K562 (cell line): ENCODE data around the gene USP24. TPM values are rescaled to one million over a fixed set of nuclear protein-coding genes. Genes with fewer than 3 reads are reported as not detected.

Source experiments
- ATAC-seq: fragments of 200-7000 bp; cut with Tn5 transposase; 3 replicates; pipeline ENCODE4 v1.9.1; 2020; ENCODE audit warnings: moderate library complexity
- BruUV-seq: library from RNA; stranded (reverse); fragments of 400-500 nt; replicated peaks from 2 replicates; lab custom pipeline; 2021; lab: Mats Ljungman, UMichigan
- CTCF ChIA-PET: fragments of 300-600 bp; formaldehyde crosslinking; extraction: SDS; loops from one replicate; lab custom pipeline; 2021; ENCODE audit warnings: low intra/inter-chr PET ratio; lab: Yijun Ruan, JAX
- POLR2A ChIA-PET: fragments of 300-600, 350-650 bp; sonication (Branson Sonifier 250); formaldehyde crosslinking; extraction: SDS; loops from one replicate; lab custom pipeline; 2021; ENCODE audit warnings: antibody characterized with exemption, inconsistent platforms; lab: Yijun Ruan, JAX
- DNase-seq, 4 experiments: peaks; one replicate each; pipeline versions ENCODE4 v3.0.0 to v3.0.0-alpha.2; 2011 to 2018; ENCODE audit warnings: low spot score in 3 of 4, mixed read lengths in 3 of 4; ENCODE audit errors: extremely low read depth in 1 of 4
- FAIRE-seq: peaks from 2 replicates; lab custom pipeline; 2011; peaks lifted over from hg19 to GRCh38; lab: Jason Lieb, UNC
- H2AFZ ChIP-seq: 2 replicates; pipeline ENCODE4 v1.6.0; 2011; ENCODE audit warnings: low read depth, low read length, control low read depth, inconsistent platforms
- H3K27ac ChIP-seq: fragments of 200-600 bp; 3 replicates; pipeline ENCODE4 v1.8.0; 2011; ENCODE audit warnings: low read depth, mild to moderate bottlenecking, control low read depth, inconsistent platforms, low read length, moderate library complexity, mixed read lengths; ENCODE audit errors: extremely low read depth
- H3K27me3 ChIP-seq, 2 experiments: fragments of 300-600 bp in 1 of 2; 2 replicates in 1 of 2; 3 replicates in 1 of 2; pipeline versions ENCODE4 v1.6.0 to v1.8.0; 2011; ENCODE audit warnings: inconsistent platforms in 2 of 2, low read length in 2 of 2, mild to moderate bottlenecking in 1 of 2, mixed read lengths in 1 of 2, moderate library complexity in 1 of 2; ENCODE audit not compliant: control insufficient read depth in 2 of 2, insufficient read depth in 2 of 2
- H3K36me3 ChIP-seq: fragments of 300-600 bp; 3 replicates; pipeline ENCODE4 v1.8.0; 2011; ENCODE audit warnings: mild to moderate bottlenecking, low read length, inconsistent platforms; ENCODE audit not compliant: control insufficient read depth, insufficient read depth
- H3K4me1 ChIP-seq, 2 experiments: fragments of 200-600 bp in 1 of 2; replicated peaks in 1 of 2; 2 replicates in 1 of 2; 3 replicates in 1 of 2; pipeline versions ENCODE4 v1.5.1 to v1.8.0; 2011; ENCODE audit warnings: inconsistent platforms in 2 of 2, low read length in 2 of 2, mild to moderate bottlenecking in 1 of 2, mixed read lengths in 1 of 2, moderate library complexity in 1 of 2; ENCODE audit not compliant: control insufficient read depth in 2 of 2, insufficient read depth in 2 of 2
- H3K4me2 ChIP-seq: 2 replicates; pipeline ENCODE4 v1.6.1; 2011; ENCODE audit warnings: low read length, control low read depth, inconsistent platforms, mixed read lengths; ENCODE audit not compliant: insufficient read depth
- H3K4me3 ChIP-seq: fragments of 200-600 bp; sonication (generic), shearing (Covaris generic); 2 replicates; pipeline ENCODE4 v1.5.1; 2016; ENCODE audit warnings: control low read depth, inconsistent platforms
- H3K79me2 ChIP-seq: fragments of 200-600 bp; 3 replicates; pipeline ENCODE4 v1.8.0; 2011; ENCODE audit warnings: low read length, inconsistent platforms; ENCODE audit not compliant: control insufficient read depth, insufficient read depth
- H3K9ac ChIP-seq, 2 experiments: 2 replicates each; pipeline versions ENCODE4 v1.6.0 to v1.6.1; 2011; ENCODE audit warnings: low read depth in 2 of 2, low read length in 2 of 2, control low read depth in 1 of 2, inconsistent platforms in 1 of 2, mild to moderate bottlenecking in 1 of 2, mixed read lengths in 1 of 2; ENCODE audit not compliant: insufficient read depth in 1 of 2
- H3K9me1 ChIP-seq: one replicate; pipeline ENCODE4 v1.6.0; 2011; ENCODE audit warnings: inconsistent platforms, mild to moderate bottlenecking, low read length, moderate library complexity; ENCODE audit not compliant: control insufficient read depth, insufficient read depth
- H3K9me3 ChIP-seq: replicated peaks from 2 replicates; pipeline ENCODE4 v1.5.1; 2011; ENCODE audit warnings: low read depth, low read length, inconsistent platforms; ENCODE audit not compliant: control insufficient read depth, insufficient read depth
- H4K20me1 ChIP-seq: replicated peaks from 2 replicates; pipeline ENCODE4 v1.6.1; 2011; ENCODE audit warnings: low read length, inconsistent platforms, mixed read lengths; ENCODE audit not compliant: control insufficient read depth, insufficient read depth
- CBFB ChIP-seq: sonication (generic); formaldehyde crosslinking; IDR thresholded peaks from 2 replicates; pipeline ENCODE4 v1.4.0; 2020; ENCODE audit warnings: mild to moderate bottlenecking, missing genetic modification reagents
- CBX2 ChIP-seq: fragments of 200-600 bp; sonication (generic); IDR thresholded peaks from one replicate; pipeline ENCODE4 v1.6.1; 2012; ENCODE audit warnings: mild to moderate bottlenecking, low read length, inconsistent platforms; ENCODE audit not compliant: insufficient read depth, poor library complexity, severe bottlenecking
- FOXK1 ChIP-seq: sonication (generic); formaldehyde crosslinking; IDR thresholded peaks from 2 replicates; pipeline ENCODE4 v1.8.0; 2022; ENCODE audit warnings: missing genetic modification reagents, mild to moderate bottlenecking, borderline replicate concordance
- PKNOX1 ChIP-seq: fragments of 450-650 bp; IDR thresholded peaks from 2 replicates; pipeline ENCODE4 v1.6.1; 2016
- ZNF175 ChIP-seq: fragments of 200-800 bp; sonication (Bioruptor generic); IDR thresholded peaks from 2 replicates; pipeline ENCODE4 v1.6.1; 2016; ENCODE audit warnings: low read depth, mild to moderate bottlenecking, missing genetic modification characterization, missing compliant biosample characterization
- ZNF347 ChIP-seq: fragments of 450-650 bp; formaldehyde crosslinking; IDR thresholded peaks from 2 replicates; pipeline ENCODE4 v1.4.0; 2020; ENCODE audit warnings: low read depth, mild to moderate bottlenecking, moderate library complexity
- whole genome bisulfite sequencing: fragments of 100-300 bp; shearing (Covaris generic); methylation state at CpG from one replicate; pipeline ENCODE4 v1.1.6; 2016; ENCODE audit warnings: low coverage, mixed read lengths; ENCODE audit not compliant: insufficient coverage; ENCODE audit errors: missing lambda C conversion rate; 5-methylcytosine and 5-hydroxymethylcytosine counted together
- in situ Hi-C: fragments of 300-500 bp; cut with MboI; formaldehyde crosslinking; loops from 4 replicates; pipeline ENCODE4 v1.15.0; 2018; ENCODE audit warnings: inconsistent platforms, mixed read lengths
- intact Hi-C: fragments of 100-400 bp; cut with micrococcal nuclease; formaldehyde crosslinking; loops from 2 replicates; pipeline ENCODE4 v1.14.2; 2022
- polyA plus RNA-seq, 8 experiments: library from polyadenylated mRNA; depleted of rRNA in 4 of 8; stranded (reverse) in 5 of 8; unstranded in 3 of 8; fragments of >200 nt; fragmentation: Nextera tagmentation in 2 of 8; fragmentation: Illumina TruSeq in 1 of 8; extraction: Ambion mirVana in 2 of 8; extraction: Trizol in 1 of 8; gene quantifications; 2 replicates each; pipeline versions ENCODE4 v1.2.1 to v1.2.3, GENCODE V29; 2011 to 2014; ENCODE audit warnings: inconsistent platforms in 1 of 8, missing spikeins in 1 of 8
- total RNA-seq, 7 experiments: library from RNA; depleted of rRNA in 6 of 7; stranded (reverse); fragments of >200 nt in 6 of 7; fragmentation: Illumina TruSeq in 2 of 7; extraction: Trizol in 2 of 7; gene quantifications; 2 replicates each; pipeline versions ENCODE4 v1.2.1 to v1.2.3, GENCODE V29; 2011 to 2021; ENCODE audit warnings: low replicate concordance in 1 of 7

Gene USP24
- total and polyA plus RNA-seq, 9 of the 15 experiments (the other 6 are each of a cell fraction or from before 2014, with no cell fraction given) = 7.7 to 62.6 (median 36.8) TPM

- TF ChIP-seq CBFB (no peak), PKNOX1 (no peak), CBX2 (no peak), FOXK1 (CRISPR knock-in tag) (no peak), ZNF175 (CRISPR knock-in tag) (no peak)
Measured at GRCh38 chr1:55138823-55139222, 76.3 kb downstream of the USP24 start (continued).

GRCh38 chr1:55134152-55134808 lies 80.9 kb downstream of the USP24 start:
- no peaks in the 10 kb centered on the region for H3K4me1 ChIP-seq
- no peak for TF ChIP-seq ZNF347 (CRISPR knock-in tag)
- TF ChIP-seq, all 486 proteins: peak for 0
- Histone ChIP-seq H3K36me3 (peaks cover 96% of the 10 kb centered on the region), H2AFZ (no peak overlapping the region), H3K9me1 (no peaks in the 10 kb centered on the region), H3K27ac (no peak overlapping the region), H3K9me3 (no peaks in the 10 kb centered on the region), H3K9ac (no peak overlapping the region), H3K4me3 (no peak overlapping the region), H3K79me2 (no peaks in the 10 kb centered on the region), H4K20me1 (no peaks in the 10 kb centered on the region), H3K4me2 (no peak overlapping the region), H3K27me3 (no peaks in the 10 kb centered on the region)
- POLR2A ChIA-PET = interaction anchor here (0.7 kb wide), 1 partner anchor 45 kb away, joined by 5 read pairs; no protein-coding TSS in a partner anchor
- FAIRE-seq (no peak), DNase-seq (no peak), ATAC-seq (no peak)
- CTCF ChIA-PET = no interaction called here
- in situ Hi-C loops (loop anchor here (25.0 kb wide), 1 partner anchor 1453 kb away; the partner anchor contains the start of gene PLPP3), intact Hi-C loops (no loop called here)
- BruUV-seq = no TSS peak
- WGBS = 94% methylated on average over 7 of the region's 7 CpGs
